SJSA1 (cell line): ENCODE results near the gene FAT1. TPM values are rescaled to one million over a fixed set of nuclear protein-coding genes. Genes with fewer than 3 reads are reported as not detected.

ENCODE experiments used
- DNase-seq, 2 experiments: peaks; one replicate each; pipeline ENCODE4 v3.0.0-alpha.2; 2015 to 2020; ENCODE audit warnings: low spot score in 2 of 2, low read depth in 1 of 2
- H3K27ac ChIP-seq: fragments of 250-450 bp; sonication (Bioruptor Pico); 2 replicates; pipeline ENCODE4 v1.5.1; 2020; ENCODE audit warnings: mild to moderate bottlenecking, moderate library complexity
- H3K27me3 ChIP-seq: fragments of 250-450 bp; sonication (Bioruptor Pico); replicated peaks from 2 replicates; pipeline ENCODE4 v1.5.1; 2020; ENCODE audit warnings: mild to moderate bottlenecking, moderate library complexity
- H3K36me3 ChIP-seq: fragments of 250-450 bp; sonication (Bioruptor Pico); 2 replicates; pipeline ENCODE4 v1.5.1; 2020; ENCODE audit warnings: mild to moderate bottlenecking
- H3K4me1 ChIP-seq: fragments of 250-450 bp; sonication (Bioruptor Pico); replicated peaks from 2 replicates; pipeline ENCODE4 v1.6.1; 2021; ENCODE audit warnings: mild to moderate bottlenecking
- H3K4me3 ChIP-seq: fragments of 250-450 bp; sonication (Bioruptor Pico); 2 replicates; pipeline ENCODE4 v1.5.1; 2020; ENCODE audit warnings: mild to moderate bottlenecking
- H3K9me3 ChIP-seq: fragments of 250-450 bp; sonication (Bioruptor Pico); replicated peaks from 2 replicates; pipeline ENCODE4 v1.5.1; 2020; ENCODE audit warnings: mild to moderate bottlenecking
- total RNA-seq: library from RNA; depleted of rRNA; stranded (reverse); fragments of >200 nt; shearing (Covaris generic); gene quantifications from 2 replicates; pipeline ENCODE4 v1.2.3, GENCODE V29; 2014

Gene FAT1
- total RNA-seq, 1 experiment from 2014 or later, result 483 TPM

- H3K27me3 ChIP-seq, result no peaks in the 10 kb centered on the region
- peaks cover 13% of the 10 kb centered on the region for H3K4me1 ChIP-seq
- no peaks in the 10 kb centered on the region for H3K9me3 ChIP-seq
- no peak overlapping the region for H3K4me3 ChIP-seq
- peaks cover 97% of the 10 kb centered on the region for H3K36me3 ChIP-seq
- DNase-seq, result no peak
- H3K27ac ChIP-seq, result no peak overlapping the region
These were observed 89.0 kb downstream of the FAT1 start for GRCh38 chr4:186634591-186635128.

DNA sequence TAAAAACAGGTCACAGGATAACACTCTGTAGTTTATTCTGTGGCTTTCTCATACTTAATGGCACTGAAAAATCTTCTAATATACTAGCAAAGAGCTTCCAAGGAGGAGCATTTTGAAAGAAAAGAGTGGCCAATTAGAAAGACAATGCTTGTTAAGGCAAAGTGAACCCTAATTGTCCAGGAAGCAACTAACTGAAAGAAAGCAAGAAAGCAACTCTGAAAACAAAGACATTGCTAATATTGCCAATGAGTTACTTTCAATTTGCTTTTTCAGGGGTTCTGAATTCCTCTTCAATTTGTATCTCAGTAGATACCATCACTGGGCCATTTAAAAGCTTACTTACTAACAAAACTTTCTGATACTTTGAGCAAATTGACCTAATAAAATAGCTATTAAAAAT lies 89.8 kb downstream of the FAT1 start:
- Histone ChIP-seq H3K4me1 (peaks cover 13% of the 10 kb centered on the region), H3K36me3 (peaks cover 97% of the 10 kb centered on the region), H3K9me3 (no peaks in the 10 kb centered on the region), H3K4me3 (no peak overlapping the region), H3K27me3 (no peaks in the 10 kb centered on the region), H3K27ac (no peak overlapping the region)
- no peak for DNase-seq

DNA sequence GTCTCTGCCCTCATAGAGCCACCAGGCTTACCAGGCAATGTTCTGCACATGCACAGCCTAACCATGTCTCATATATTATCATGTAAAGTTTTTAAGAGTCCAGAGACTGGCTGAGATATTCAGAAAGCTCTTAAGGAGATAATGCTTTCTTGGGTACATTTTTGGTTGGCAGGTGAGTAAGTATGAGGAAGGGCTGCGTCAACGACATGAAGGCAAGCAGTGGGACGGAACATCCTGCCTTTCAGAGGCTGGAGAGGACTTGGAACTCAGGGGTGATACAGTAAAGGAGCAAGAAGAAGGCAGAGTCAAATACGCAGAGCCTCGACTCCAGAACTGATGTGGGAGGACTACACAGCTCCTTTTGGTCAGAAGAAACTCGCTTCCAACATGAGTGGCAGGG lies 93.5 kb downstream of the FAT1 start:
- H3K4me3 ChIP-seq, result no peak overlapping the region
- H3K4me1 ChIP-seq, result peaks cover 19% of the 10 kb centered on the region
- H3K27ac ChIP-seq, result no peak overlapping the region
- peaks cover 77% of the 10 kb centered on the region for H3K36me3 ChIP-seq
- no peaks in the 10 kb centered on the region for H3K9me3 ChIP-seq
- no peak for DNase-seq
- no peaks in the 10 kb centered on the region for H3K27me3 ChIP-seq

GRCh38 chr4:186628058-186628711 lies 95.5 kb downstream of the FAT1 start:
- Histone ChIP-seq H3K4me3 (no peak overlapping the region), H3K4me1 (peaks cover 35% of the 10 kb centered on the region), H3K9me3 (no peaks in the 10 kb centered on the region), H3K27ac (peak overlapping the region; percentile 34; the same call in 1 of the 2 replicates), H3K36me3 (peaks cover 72% of the 10 kb centered on the region), H3K27me3 (no peaks in the 10 kb centered on the region)
- no peak for DNase-seq

DNA sequence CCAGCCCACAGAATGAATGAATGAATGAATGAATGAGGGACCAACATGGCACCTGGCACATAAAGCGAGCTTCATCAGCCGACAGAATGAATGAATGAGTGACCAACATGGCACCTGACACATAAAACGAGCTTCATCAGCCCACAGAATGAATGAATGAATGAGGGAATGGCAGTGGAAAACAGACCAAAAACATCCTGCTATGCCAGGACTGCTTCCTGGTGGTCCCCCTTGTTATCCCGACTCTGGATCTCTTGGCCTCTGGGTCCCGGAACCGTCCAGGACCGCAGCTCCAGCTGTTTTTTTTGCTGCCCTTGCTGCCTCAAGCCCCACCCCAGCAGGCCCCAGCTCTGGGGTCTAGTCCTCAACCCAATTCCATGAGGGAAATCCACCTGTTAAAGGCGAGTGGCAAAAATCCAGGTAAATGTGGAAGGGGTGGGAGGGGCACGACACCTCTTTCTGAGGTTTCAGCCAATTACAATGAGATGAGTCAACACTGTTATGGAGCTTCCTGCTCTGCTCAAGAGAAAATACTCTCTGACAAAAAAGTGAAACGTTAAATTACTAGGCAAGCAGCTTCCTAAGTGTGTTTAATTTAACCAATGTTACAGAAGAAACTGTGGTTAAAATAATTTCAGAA lies 96.3 kb downstream of the FAT1 start:
- Histone ChIP-seq H3K27ac (peak overlapping the region; percentile 34; the same call in 1 of the 2 replicates), H3K4me1 (peaks cover 44% of the 10 kb centered on the region), H3K27me3 (no peaks in the 10 kb centered on the region), H3K4me3 (no peak overlapping the region), H3K36me3 (peaks cover 72% of the 10 kb centered on the region), H3K9me3 (no peaks in the 10 kb centered on the region)
- peak in 1 of 2 experiments; percentile 70 for DNase-seq

- peaks cover 70% of the 10 kb centered on the region for H3K36me3 ChIP-seq
- no peak overlapping the region for H3K4me3 ChIP-seq
- no peaks in the 10 kb centered on the region for H3K9me3 ChIP-seq
- H3K4me1 ChIP-seq, result peaks cover 58% of the 10 kb centered on the region
- no peaks in the 10 kb centered on the region for H3K27me3 ChIP-seq
- DNase-seq, result peak in 1 of 2 experiments; percentile 91
- H3K27ac ChIP-seq, result peak overlapping the region; percentile 85
These were observed 98.7 kb downstream of the FAT1 start for GRCh38 chr4:186624951-186625350.

GRCh38 chr4:186623546-186623945 lies 100.1 kb downstream of the FAT1 start:
- H3K4me1 ChIP-seq, result peaks cover 58% of the 10 kb centered on the region
- H3K36me3 ChIP-seq, result peaks cover 70% of the 10 kb centered on the region
- peak in 1 of 2 experiments; percentile 34 for DNase-seq

GRCh38 chr4:186622788-186623464 lies 100.7 kb downstream of the FAT1 start:
- no peak overlapping the region for H3K4me3 ChIP-seq
- peaks cover 53% of the 10 kb centered on the region for H3K4me1 ChIP-seq
- H3K9me3 ChIP-seq, result no peaks in the 10 kb centered on the region
- DNase-seq, result peak; percentile 62 to 67
- no peaks in the 10 kb centered on the region for H3K27me3 ChIP-seq
- H3K27ac ChIP-seq, result peak overlapping the region; percentile 85
- peaks cover 70% of the 10 kb centered on the region for H3K36me3 ChIP-seq

More at GRCh38 chr4:186623546-186623945, 100.1 kb downstream of the FAT1 start:
- peak overlapping the region; percentile 85 for H3K27ac ChIP-seq
- H3K27me3 ChIP-seq, result no peaks in the 10 kb centered on the region
- H3K4me3 ChIP-seq, result no peak overlapping the region
- no peaks in the 10 kb centered on the region for H3K9me3 ChIP-seq

- Histone ChIP-seq H3K27me3 (no peaks in the 10 kb centered on the region), H3K36me3 (peaks cover 71% of the 10 kb centered on the region), H3K27ac (peak overlapping the region; percentile 85), H3K4me3 (no peak overlapping the region), H3K9me3 (no peaks in the 10 kb centered on the region), H3K4me1 (peaks cover 45% of the 10 kb centered on the region)
- DNase-seq, result peak; percentile 89 to 92
These were observed 101.6 kb downstream of the FAT1 start for GRCh38 chr4:186621959-186622553.

GRCh38 chr4:186619088-186619487 lies 104.6 kb downstream of the FAT1 start:
- Histone ChIP-seq H3K4me3 (no peak overlapping the region), H3K36me3 (peaks cover 95% of the 10 kb centered on the region), H3K27ac (no peak overlapping the region), H3K27me3 (no peaks in the 10 kb centered on the region), H3K9me3 (no peaks in the 10 kb centered on the region), H3K4me1 (peaks cover 32% of the 10 kb centered on the region)
- no peak for DNase-seq

- H3K27ac ChIP-seq, result no peak overlapping the region
- H3K9me3 ChIP-seq, result no peaks in the 10 kb centered on the region
- no peaks in the 10 kb centered on the region for H3K27me3 ChIP-seq
- no peak for DNase-seq
- H3K4me3 ChIP-seq, result no peak overlapping the region
- peaks cover 95% of the 10 kb centered on the region for H3K36me3 ChIP-seq
- H3K4me1 ChIP-seq, result peaks cover 20% of the 10 kb centered on the region
These were observed 105.7 kb downstream of the FAT1 start for GRCh38 chr4:186617921-186618320.

- Histone ChIP-seq H3K4me3 (no peak overlapping the region), H3K36me3 (peaks cover 90% of the 10 kb centered on the region), H3K27ac (no peak overlapping the region), H3K9me3 (no peaks in the 10 kb centered on the region), H3K27me3 (no peaks in the 10 kb centered on the region), H3K4me1 (peaks cover 30% of the 10 kb centered on the region)
- no peak for DNase-seq
These were observed 116.2 kb downstream of the FAT1 start for GRCh38 chr4:186607490-186607889.

GRCh38 chr4:186606591-186606992 lies 117.1 kb downstream of the FAT1 start:
- Histone ChIP-seq H3K4me1 (peaks cover 30% of the 10 kb centered on the region), H3K36me3 (peaks cover 92% of the 10 kb centered on the region), H3K27me3 (no peaks in the 10 kb centered on the region), H3K9me3 (no peaks in the 10 kb centered on the region), H3K4me3 (no peak overlapping the region), H3K27ac (0 out of 2 replicates have a peak overlapping the region, but pooled peaks have one; percentile 1)
- peak; percentile 80 to 81 for DNase-seq
